Muscle layer of duodenum (tissue), 2 donors: Measurements from ENCODE around the gene HSPH1.

Source experiments
- H3K27ac ChIP-seq: one replicate; pipeline ENCODE4 v1.7.0; 2013; ENCODE audit warnings: mild to moderate bottlenecking, low read length
- H3K27me3 ChIP-seq: one replicate; pipeline ENCODE4 v1.7.0; 2013; ENCODE audit warnings: low read depth, mild to moderate bottlenecking, control low read depth, low read length
- H3K36me3 ChIP-seq, 2 donors: one replicate each; pipeline ENCODE4 v1.7.0; 2013; ENCODE audit warnings: low read length in 2 of 2, control low read depth in 1 of 2, mild to moderate bottlenecking in 1 of 2; ENCODE audit not compliant: insufficient read depth in 2 of 2, control insufficient read depth in 1 of 2
- H3K4me1 ChIP-seq, 2 donors: one replicate each; pipeline ENCODE4 v1.7.0; 2013; ENCODE audit warnings: low read length in 2 of 2, mild to moderate bottlenecking in 2 of 2, control low read depth in 1 of 2, moderate library complexity in 1 of 2; ENCODE audit not compliant: insufficient read depth in 2 of 2, control insufficient read depth in 1 of 2
- H3K4me3 ChIP-seq, 2 donors: one replicate each; pipeline ENCODE4 v1.7.0; 2013; ENCODE audit warnings: low read length in 2 of 2, low read depth in 1 of 2, mild to moderate bottlenecking in 1 of 2
- H3K9me3 ChIP-seq, 2 donors: one replicate each; pipeline ENCODE4 v1.7.0; 2013; ENCODE audit warnings: low read length in 2 of 2, control low read depth in 1 of 2, mild to moderate bottlenecking in 1 of 2; ENCODE audit not compliant: control insufficient read depth in 1 of 2
- donor health status: healthy.

The HSPH1 gene

GRCh38 chr13:31124204-31124603 lies 37.5 kb downstream of the HSPH1 start:
- no peaks in the 10 kb centered on the region for H3K4me1 ChIP-seq
- H3K27me3 ChIP-seq = no peaks in the 10 kb centered on the region
- H3K9me3 ChIP-seq = no peaks in the 10 kb centered on the region
- no peak overlapping the region for H3K27ac ChIP-seq
- H3K4me3 ChIP-seq = no peak overlapping the region
- H3K36me3 ChIP-seq = no peaks in the 10 kb centered on the region

DNA sequence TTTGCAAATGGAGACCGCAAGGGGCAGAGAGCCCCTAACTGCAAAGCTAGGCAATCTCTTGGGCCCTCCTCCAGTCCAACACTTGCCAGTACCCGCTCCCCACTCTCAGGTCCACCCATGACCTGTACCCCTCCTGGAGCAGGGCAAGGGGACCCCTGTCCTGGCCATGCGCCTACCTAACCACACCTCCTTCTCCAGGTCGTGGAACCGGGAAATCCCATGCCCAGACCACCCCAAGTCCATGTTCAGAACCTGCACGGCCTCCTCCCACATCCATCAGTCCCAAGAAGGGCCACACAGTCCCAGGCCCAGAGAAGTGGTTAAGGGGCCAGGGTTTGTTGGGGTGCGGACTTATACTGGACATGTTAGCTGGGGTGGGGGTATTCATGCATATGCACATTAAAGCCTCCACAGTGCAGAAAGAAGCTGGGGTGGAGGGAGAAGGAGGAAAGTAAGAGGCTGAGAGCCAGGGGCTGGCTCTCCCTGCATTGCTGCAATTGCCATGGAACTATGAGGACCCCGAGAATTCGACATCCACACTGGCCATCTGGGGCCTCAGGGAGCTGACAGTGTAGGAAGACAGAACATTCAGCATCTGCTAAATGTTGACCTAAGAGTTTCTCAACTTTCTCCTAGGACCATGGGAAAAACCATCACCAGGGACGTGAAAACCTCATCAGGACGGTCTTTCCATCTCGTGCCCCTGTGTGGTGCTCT lies 39.0 kb downstream of the HSPH1 start:
- Histone ChIP-seq H3K27ac (no peak overlapping the region), H3K4me3 (no peak overlapping the region), H3K36me3 (no peaks in the 10 kb centered on the region), H3K9me3 (no peaks in the 10 kb centered on the region), H3K4me1 (no peaks in the 10 kb centered on the region), H3K27me3 (no peaks in the 10 kb centered on the region)

DNA sequence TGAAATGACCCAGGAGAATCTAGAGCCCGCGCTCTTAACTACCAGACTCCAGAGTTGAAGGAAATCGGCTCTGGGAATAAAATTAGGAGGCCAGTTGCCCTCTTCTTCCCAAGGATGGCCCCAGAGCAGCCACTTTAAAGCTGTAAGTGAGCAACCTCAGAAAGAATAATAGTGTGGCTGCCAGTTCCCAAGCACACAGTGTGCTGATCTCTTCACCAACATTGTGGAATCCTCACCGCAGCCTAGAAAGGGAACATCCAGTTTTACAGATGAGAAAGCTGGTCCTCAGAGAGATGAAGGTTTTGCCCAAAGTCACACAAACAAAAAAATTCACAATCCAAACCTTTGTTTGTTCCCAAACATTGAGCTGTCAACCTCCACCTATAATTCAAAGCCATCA lies 39.6 kb downstream of the HSPH1 start:
- H3K27ac ChIP-seq = no peak overlapping the region

DNA sequence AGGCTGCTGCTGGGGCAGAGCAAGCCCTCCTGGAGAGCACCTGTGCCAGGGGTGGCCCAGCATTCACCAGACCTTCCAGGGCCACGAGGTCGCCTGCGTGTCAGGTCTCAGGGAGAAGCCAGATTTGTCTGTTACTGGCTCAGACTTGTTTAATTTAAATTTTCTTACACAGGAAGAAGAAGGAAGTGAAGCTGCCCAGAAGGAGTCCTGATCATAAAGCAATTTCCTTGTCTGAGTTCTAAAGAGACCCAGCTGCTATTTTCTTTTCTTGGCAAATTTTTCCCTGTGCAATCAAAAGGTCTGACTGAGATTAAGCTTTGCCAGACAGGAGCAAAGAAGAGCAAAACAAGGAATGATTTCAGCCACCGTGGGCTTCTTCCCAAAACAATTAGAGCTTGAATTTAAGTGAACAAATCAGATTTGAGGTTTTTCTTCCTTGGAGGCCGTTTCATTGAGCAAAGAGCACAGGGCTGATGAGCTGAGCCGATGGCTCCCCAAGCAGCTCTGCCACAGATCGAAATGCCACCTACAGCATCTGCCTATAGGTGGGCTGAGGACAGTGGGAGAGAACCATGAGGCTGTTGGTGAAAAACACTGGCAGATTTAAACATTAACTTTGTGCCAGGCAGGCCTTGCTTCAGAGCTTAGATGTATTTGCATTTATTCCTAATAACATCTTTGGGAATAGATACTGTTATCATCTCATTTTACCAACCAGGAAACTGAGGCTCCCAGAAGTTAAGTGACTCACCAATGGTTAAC lies 40.1 kb downstream of the HSPH1 start:
- no peak overlapping the region for H3K27ac ChIP-seq
- H3K4me1 ChIP-seq = no peaks in the 10 kb centered on the region
- no peak overlapping the region for H3K4me3 ChIP-seq
- H3K27me3 ChIP-seq = no peaks in the 10 kb centered on the region
- H3K36me3 ChIP-seq = no peaks in the 10 kb centered on the region
- no peaks in the 10 kb centered on the region for H3K9me3 ChIP-seq

More for the DNA sequence above, 39.6 kb downstream of the HSPH1 start:
- Histone ChIP-seq H3K4me3 (no peak overlapping the region), H3K9me3 (no peaks in the 10 kb centered on the region), H3K36me3 (no peaks in the 10 kb centered on the region), H3K4me1 (no peaks in the 10 kb centered on the region), H3K27me3 (no peaks in the 10 kb centered on the region)

- H3K36me3 ChIP-seq = no peaks in the 10 kb centered on the region
- no peaks in the 10 kb centered on the region for H3K9me3 ChIP-seq
- H3K27ac ChIP-seq = no peak overlapping the region
These were observed 41.6 kb downstream of the HSPH1 start for GRCh38 chr13:31119966-31120700.

GRCh38 chr13:31119526-31119925 lies 42.2 kb downstream of the HSPH1 start:
- Histone ChIP-seq H3K4me3 (no peak overlapping the region), H3K36me3 (no peaks in the 10 kb centered on the region), H3K9me3 (no peaks in the 10 kb centered on the region), H3K27me3 (no peaks in the 10 kb centered on the region), H3K4me1 (no peaks in the 10 kb centered on the region), H3K27ac (no peak overlapping the region)

More at GRCh38 chr13:31119966-31120700, 41.6 kb downstream of the HSPH1 start:
- Histone ChIP-seq H3K4me3 (no peak overlapping the region), H3K27me3 (no peaks in the 10 kb centered on the region), H3K4me1 (no peaks in the 10 kb centered on the region)

GRCh38 chr13:31116224-31116623 lies 45.5 kb downstream of the HSPH1 start:
- Histone ChIP-seq H3K27ac (no peak overlapping the region), H3K4me3 (no peak overlapping the region), H3K9me3 (no peaks in the 10 kb centered on the region), H3K27me3 (no peaks in the 10 kb centered on the region), H3K36me3 (no peaks in the 10 kb centered on the region), H3K4me1 (no peaks in the 10 kb centered on the region)

GRCh38 chr13:31115616-31116015 lies 46.1 kb downstream of the HSPH1 start:
- no peaks in the 10 kb centered on the region for H3K9me3 ChIP-seq
- H3K4me3 ChIP-seq = no peak overlapping the region
- H3K4me1 ChIP-seq = no peaks in the 10 kb centered on the region
- no peaks in the 10 kb centered on the region for H3K27me3 ChIP-seq
- H3K36me3 ChIP-seq = no peaks in the 10 kb centered on the region
- H3K27ac ChIP-seq = no peak overlapping the region

DNA sequence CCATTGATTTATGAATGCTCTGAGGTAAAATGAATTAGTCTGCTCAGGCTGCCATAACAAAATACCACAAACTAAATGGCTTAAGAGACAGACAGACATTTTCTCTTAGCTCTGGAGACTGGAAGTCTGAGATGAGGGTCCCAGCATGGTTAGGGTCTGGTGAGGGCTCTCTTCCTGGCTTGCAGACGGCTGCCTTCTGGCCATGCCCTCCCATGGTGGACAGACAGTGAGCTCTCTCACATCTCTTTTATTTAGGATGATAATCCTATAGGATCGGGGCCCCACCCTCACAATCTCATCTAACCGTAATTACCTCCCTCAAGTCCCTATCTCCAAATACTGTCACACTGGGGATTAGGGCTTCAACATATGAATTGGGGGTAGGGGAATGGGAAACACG lies 47.1 kb downstream of the HSPH1 start:
- Histone ChIP-seq H3K4me3 (no peak overlapping the region), H3K36me3 (no peaks in the 10 kb centered on the region), H3K27ac (no peak overlapping the region), H3K9me3 (no peaks in the 10 kb centered on the region), H3K4me1 (no peaks in the 10 kb centered on the region), H3K27me3 (no peaks in the 10 kb centered on the region)

- no peaks in the 10 kb centered on the region for H3K36me3 ChIP-seq
- H3K4me1 ChIP-seq = no peaks in the 10 kb centered on the region
- H3K27me3 ChIP-seq = no peaks in the 10 kb centered on the region
- H3K4me3 ChIP-seq = no peak overlapping the region
- no peak overlapping the region for H3K27ac ChIP-seq
- no peaks in the 10 kb centered on the region for H3K9me3 ChIP-seq
These were observed 50.6 kb downstream of the HSPH1 start for GRCh38 chr13:31111136-31111535.

DNA sequence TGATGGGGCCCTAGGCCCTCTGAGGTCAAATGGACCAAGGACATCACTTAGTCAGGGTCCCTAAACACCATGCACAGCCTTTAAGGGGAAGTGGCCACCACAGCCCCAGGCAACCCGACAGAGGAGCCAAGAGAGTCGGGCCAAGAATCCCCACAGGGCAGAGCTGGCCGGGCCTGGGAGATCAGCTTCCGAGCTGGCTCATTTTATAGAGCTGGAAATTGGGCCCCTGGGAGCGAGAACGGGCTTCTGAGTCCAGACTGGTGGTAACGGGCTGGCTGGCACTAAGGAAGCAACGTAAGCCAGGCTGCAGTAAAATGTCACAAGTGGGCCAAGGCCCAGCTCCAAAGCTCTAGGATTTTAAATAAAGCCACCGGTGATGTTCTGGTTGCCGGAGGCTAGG lies 51.1 kb downstream of the HSPH1 start:
- H3K27me3 ChIP-seq = no peaks in the 10 kb centered on the region
- no peaks in the 10 kb centered on the region for H3K4me1 ChIP-seq
- no peaks in the 10 kb centered on the region for H3K9me3 ChIP-seq
- H3K27ac ChIP-seq = no peak overlapping the region
- no peaks in the 10 kb centered on the region for H3K36me3 ChIP-seq
- no peak overlapping the region for H3K4me3 ChIP-seq
